Anterior cingulate cortex (tissue), 58 donors: ENCODE results near the gene TMEM52.

Source experiments
- DNase-seq, 58 donors: peaks; one replicate each; lab custom pipeline; 2025; lab: John Stamatoyannopoulos, UW

Gene TMEM52

DNA sequence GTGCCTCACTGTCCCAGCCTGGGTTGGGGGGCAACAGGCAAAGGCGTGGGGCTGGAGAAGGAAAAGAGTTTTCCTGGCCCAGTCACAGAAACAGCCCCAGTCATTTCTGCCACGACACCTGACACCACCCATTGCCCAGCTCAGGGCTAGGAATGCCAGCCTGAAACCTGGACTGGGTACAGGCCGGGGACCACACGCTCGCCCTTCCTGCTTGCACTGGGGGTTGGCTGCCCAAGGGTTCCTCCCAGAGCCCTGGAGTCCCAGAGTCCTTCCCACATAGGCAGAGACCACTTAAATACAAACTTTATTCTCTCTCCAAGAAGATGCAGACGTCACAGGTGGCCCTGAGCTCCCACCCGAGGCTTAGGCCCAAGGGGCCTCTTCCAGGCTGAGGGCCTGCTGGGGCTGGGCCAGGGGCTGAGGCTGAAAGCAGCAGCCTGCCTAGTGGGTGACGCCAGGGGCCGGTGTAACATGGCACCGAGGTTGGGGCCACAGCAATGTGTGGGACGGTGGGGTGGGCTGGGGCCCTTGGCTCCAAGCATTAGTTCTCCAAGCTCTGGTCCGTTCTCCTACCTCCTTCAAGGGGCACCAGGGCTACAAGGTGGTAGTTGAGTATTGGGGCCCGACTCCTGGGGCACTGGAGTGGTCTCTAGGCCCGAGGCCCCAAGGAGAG is 1.6 kb downstream of the TMEM52 start:
- no peak for DNase-seq

DNA sequence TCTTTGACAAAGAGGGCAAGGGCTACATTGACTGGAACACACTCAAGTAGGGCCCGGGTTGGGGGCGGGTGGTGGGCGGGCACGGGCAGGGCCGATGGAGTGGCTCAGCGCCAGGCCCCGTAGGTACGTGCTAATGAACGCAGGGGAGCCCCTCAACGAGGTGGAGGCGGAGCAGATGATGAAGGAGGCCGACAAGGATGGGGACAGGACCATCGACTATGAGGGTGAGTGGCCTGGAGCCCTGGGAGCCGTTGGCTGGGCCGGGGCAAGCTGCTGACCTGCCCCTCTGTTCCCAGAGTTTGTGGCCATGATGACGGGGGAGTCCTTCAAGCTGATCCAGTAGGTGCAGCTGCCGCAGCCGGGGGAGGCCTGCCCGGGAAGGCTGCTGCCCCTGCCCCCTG is 2.2 kb downstream of the TMEM52 start:
- DNase-seq, result no peak

DNA sequence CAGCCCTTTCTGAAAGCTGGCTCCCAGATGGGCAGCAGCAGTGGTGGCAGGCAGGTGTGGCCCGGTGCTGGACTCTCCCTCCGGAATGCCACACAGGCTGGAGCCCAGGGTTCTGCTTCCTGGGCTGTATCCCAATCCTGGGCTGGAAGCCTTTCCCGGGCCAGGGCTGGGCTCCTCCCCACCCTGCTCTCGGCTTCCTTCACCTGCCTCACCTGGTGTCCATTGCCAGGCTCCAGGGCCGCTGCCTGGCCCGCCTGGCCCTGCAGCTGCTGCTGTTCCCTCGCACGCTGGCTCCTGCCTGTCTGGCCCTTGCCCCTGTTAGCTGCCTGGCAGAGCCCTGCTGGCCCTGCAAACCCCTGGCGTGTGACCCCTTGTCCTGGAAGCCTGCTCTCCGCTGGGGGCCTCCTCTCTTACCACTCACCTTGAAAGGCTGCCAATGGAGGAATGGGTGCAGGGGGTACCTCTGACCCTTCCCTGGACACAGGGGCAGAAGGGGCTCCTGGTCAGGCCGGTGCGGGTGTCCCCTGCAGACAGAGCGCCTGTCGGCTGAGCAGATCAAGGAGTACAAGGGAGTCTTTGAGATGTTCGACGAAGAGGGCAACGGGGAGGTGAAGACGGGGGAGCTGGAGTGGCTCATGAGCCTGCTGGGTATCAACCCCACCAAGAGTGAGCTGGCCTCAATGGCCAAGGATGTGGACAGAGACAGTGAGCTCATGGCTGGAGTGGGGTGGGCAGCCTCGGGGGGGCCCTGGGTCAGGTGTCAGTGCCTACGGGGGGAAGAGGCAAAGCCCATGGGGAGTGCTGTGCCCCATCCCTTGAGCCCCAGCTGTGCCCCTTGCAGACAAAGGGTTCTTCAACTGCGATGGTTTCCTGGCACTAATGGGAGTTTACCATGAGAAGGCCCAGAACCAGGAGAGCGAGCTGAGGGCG is 2.9 kb downstream of the TMEM52 start:
- DNase-seq, result no peak

DNA sequence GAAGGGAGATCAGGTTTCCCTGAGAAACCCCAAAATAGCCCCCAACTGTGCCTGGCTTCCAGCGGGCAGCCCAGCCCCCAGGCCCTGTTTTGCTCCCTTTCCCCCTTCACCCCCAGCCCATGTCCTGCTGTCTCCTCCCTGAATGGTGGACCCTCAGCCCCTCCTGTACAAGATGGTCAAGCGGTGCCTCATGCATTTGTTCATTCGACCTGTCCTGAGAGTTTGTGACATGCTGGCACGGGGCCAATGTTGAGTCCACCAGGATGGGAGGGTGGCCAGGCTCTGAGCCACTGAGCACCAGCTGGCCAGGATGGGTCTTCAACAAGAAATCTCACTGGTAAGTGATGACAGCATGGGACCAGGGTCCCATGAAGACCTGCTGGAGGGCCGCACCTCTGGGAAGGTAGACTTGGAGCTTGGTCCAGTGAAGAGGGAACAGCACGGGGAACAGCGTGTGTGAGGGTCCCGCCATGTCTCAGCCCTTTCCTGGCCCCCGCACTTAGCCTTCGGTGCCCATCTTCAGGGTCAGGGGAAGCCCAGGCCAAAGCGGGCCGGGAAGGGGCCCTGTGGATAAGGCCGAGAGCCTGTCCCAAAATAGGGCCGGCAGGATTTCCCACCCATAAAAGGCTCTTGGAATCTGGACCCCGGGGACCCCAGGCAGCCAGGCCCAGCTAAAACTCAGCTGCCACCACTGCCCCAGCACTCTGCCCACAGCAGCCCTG is 3.9 kb downstream of the TMEM52 start, which contains the start of gene CALML6:
Gene CALML6 (plus strand): TSS at position 290 of the 722 bp plus-strand sequence. CDS start 21 bp downstream, at position 311.
- DNase-seq, result no peak

DNA sequence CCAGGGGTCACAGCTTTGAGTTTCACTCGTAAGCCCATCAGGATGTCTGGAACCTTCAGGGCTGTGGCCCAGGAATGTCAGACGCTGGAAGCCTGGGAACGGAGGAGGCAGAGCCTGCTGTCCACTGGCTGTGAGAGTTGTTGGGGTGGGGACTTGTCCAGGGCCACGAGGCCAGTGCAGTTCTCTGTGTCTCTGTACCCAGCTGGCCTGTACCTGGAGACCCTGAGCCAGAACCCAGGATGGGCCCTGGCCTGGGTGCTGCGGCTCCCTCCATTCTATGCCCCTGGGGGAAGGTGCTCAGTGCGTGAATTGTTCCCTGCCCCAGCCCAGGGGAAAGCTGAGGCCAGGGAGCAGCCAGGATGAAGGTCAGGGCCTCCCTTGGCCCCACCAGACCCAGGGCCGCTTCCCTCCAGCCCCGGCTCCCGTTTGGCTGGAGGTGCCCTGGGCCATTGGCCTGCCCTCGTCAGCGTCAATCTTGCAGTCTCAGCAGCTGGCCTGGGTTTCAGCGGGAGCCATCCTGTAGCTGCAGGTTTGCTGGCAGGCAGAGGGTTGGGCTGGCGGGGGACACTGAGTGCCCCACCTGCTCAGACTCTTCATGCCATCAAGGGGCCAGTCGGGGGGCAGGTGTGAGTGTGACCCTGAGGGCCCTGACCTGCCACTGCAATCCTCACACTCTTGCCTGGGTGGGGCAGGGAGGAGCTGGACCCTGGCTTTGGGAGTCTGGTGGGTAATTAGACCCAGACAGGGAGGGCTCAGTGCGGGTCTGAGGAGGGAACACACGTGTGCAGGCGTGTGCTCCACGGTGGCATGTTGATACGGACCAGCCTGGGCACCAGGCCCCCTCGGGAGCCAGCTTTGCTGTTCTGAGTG is 4.7 kb downstream of the TMEM52 start:
- no peak for DNase-seq

DNA sequence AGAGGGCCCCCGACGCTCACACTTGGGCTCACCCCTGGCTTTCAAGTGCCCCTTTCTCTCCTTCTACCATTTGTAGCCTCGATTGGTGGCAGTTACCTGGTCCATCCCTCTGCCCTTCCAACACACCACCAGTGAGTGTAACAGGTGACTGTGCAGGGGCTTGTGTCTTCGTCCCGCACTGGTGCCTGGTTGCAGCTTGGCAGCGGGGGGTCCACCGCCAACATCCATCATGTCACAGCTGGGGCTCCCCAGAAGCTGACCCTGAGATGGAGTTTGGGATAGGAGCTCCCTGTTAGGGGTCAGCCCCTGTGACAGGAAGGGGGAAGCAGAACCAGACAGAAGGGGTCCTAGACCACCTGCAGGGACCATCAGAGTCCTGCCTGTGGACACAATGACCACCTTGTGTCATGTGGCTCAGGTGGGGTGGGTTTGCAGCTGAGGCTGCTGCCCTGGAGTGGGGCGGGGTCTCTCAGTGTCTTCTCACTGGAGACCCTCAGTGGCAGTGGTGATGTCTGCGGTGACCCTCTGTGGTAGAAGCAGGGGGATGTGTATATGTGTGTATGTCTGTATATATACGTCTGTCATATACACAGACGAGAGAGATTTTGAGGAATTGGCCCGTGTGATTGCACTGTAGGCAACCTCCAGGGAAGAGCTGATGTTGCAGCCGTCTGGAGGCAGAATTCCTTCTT is 7.6 kb downstream of the TMEM52 start:
- no peak for DNase-seq

DNA sequence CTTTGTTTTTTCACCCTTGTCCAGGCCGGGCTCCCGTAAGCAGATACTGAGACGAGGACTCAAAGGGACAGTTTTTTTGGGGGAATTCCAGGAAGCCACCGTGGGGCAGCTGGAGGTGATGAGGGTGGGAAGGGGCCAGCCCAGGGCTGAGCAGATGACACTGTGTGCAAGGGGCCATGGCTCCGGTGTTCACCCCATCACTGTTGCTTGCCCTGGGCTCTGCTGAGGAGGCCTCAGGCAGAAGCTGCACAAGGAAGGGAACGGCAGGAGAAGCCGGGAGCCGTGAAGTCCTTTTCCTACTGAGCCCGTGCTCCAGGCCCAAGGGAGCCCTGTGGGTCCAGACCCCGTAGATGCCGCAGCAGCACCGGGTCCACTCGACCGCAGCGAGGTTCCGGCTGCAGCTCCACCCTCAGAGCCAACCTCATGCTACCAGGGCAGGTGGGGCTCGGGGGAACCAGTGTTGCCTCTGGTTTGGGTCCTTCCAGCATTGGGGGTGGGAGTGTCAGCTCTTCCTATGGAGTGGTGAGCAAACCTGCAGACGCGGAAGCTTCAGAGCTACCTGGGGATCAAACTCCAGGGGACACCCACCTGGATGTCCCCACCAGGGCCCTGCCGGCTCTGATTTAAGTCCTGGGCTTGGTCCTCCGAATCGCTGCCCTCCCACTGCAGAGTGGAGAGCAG is 8.3 kb downstream of the TMEM52 start:
- no peak for DNase-seq

DNA sequence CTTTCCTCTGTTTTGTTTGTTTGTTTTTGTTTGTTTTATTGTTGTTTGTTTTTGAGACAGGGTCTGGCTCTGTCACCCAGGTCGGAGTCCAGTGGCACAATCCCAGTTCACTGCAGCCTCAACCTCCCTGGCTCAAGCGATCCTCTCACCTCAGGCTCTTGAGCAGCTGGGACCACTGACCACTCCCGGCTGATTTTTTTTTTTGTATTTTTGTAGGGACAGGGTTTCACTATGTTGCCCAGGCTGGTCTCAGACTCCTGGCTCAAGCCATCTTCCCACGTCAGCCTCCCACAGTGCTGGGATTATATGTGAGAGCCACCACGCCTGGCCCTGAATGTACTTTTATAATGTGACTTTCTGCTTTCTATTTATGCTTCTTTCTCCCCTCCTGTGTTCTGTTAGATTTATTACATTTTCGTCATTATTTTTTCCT is 9.0 kb downstream of the TMEM52 start:
- no peak for DNase-seq

DNA sequence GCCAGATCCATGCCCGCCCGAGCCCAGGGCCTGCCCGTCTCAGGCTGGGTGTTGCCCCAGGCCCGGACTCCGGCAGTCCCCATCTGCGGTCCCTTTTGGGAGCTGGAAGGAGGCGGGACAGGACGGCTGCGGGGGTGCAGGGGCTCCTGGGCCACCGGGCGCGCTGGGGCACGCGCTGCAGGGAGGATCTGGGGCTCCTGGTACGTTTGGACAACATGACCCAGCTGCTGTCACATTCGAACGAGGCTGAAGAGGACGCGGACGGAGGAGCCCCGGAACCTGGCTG is 10.6 kb downstream of the TMEM52 start:
- peak in 5 of 58 donors; percentile 46 to 69 (median 61) for DNase-seq

DNA sequence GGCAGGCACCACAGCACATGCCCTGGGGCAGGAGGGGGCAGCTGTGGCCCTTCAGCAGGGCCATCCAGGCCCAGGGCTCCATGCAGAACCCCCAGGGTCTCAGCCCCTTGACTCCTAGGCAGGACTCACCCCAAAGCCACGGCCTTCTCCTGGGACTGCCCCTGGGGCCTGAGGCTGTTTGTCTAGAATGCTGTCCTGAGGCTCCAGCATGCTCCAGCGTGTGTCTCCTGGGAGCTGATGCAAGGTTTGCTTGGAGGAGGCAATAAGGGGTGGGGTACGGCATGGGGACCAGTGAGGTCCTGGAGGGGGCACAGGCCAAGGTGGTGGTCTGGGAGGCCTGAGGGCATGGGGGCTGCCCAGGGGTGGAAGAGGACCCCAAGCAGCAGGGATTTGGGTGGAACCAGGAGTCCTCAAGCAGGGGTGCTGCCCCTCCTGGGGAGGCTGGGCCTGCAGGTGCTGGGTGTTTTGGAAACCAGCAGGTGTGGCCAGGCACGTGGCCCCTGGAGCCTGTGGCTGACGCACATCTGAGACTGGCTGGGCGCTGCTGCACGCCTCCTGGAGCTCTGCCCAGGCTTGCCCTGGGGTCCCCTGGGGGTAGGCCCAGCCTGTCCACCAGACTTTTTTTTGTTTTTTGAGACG is 11.9 kb downstream of the TMEM52 start:
- no peak for DNase-seq

DNA sequence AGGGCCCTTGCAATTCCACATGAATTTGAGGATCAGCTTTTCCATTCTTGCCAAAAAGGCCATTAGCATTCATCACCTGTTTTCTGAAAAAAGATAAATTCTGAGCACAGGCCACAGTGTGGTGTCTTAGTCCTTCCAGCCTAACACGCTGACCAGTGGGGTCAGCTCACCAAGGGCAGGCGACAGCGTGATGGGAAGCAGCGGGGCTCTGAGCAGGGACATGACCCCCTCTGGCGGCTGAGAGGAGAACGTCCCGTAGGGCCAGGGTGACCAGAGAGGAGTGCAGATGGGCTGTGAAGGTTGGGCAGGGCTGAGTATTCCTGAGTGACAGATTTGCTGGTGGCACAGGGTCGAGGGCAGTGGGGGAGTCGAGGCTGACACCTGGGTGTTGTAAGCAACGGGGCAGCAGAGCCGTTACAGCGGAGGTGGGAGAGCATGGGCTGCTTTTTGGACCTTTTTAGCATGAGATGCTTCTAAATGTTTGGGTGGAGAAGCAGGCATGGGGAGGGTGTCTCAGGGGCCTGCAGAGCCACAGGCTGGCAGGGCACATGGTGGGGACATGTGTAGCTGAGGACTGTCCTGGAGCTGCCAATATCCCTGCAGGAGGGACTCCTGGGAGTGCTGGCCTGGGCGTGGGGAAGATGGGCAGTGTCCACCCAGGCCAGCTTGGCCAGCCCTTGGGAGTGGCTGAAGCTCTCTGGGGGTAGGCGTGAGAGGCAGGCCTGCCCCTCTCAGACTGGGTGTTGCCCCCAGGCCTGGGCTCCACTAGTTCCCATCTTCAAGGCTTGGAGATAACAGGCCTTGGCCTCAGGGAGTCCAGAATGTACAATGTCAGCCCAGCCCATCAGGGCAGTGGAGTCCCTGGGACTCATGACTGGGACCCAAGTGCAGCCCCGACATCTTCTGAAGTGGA is 12.6 kb downstream of the TMEM52 start:
- DNase-seq, result peak in 56 of 58 donors; percentile 11 to 87 (median 70)

DNA sequence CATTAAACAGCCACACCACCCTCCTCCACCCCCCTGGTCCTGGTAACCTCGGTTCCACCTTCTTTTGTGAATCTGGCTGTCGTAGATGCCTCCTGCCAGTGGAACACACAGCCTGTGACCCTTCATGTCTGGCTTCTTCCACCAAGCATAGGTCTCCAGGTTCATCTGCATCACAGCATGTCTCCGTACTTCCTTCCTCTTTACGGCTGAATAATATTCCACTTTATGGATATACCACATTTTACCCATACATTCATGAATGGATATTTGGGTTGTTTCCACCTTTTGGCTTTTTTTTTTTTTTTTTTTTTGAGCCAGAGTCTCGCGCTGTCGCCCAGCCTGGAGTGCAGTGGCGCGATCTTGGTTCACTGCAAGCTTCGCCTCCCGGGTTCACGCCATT is 15.9 kb downstream of the TMEM52 start:
- no peak for DNase-seq

DNA sequence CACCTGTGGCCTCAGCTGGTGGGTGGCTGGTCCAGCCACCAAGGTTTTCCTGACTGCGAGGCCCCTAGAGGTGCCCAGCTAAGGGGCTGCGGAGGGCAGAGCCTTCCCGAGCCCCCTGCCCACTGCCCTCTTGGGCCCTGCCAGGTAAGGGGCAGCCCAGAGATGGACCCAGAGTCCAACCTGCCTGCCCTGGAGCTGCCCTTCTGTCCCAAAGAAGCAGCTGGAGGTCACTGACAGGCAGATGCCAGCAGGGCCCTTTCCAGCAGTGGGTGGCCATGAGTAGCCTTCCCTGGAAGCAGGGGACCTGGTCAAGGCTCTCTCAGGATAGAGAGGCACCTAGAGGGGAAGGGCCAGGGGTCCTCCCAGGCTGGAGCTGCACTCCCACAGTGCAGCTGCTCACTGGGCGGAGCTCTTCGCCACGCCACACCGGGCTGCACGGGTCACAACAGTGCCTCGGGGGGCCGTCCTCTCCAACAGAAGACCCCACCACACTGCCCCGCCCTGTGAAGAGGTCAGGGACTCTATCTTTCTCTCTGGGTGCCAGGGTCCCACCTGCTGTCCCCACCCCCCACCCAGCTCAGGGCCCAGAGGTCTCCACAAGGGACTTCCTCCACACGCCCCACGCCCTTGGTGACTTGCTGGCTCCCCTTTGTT is 17.3 kb downstream of the TMEM52 start:
- DNase-seq, result no peak

DNA sequence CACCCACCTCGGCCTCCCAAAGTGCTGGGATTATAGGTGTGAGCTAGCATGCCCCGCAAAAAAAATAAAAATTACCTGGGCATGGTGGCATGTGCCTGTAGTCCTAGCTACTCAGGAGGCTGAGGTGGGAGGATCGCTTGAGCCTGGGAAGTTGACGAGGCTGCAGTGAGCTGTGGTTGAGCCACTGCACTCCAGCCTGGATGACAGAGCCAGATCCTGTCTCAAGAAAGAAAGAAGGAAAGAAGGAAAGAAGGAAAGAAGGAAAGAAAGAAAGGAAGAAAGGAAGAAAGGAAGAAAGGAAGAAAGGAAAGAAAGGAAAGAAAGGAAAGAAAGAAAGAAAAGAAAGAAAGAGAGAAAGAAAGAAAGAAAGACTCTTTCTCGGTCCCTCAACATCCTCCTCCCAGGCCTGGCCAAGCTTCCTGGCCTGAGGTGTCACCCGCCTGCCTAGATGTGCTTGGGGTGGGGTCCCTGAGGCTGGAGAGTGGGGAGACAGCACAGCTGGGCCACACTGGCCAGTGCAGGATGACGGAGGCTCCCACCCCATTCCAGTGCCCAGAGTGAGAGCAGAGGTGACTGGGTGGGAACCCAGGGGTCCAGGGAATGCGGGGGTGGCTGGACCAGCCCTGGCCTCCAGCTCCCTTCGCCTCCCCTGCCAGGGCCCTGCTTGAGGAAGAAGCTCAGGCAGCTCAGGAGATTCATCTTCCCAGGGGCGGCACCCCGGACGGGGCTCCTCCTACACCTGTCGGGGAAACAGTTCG is 18.0 kb downstream of the TMEM52 start:
- DNase-seq, result no peak

DNA sequence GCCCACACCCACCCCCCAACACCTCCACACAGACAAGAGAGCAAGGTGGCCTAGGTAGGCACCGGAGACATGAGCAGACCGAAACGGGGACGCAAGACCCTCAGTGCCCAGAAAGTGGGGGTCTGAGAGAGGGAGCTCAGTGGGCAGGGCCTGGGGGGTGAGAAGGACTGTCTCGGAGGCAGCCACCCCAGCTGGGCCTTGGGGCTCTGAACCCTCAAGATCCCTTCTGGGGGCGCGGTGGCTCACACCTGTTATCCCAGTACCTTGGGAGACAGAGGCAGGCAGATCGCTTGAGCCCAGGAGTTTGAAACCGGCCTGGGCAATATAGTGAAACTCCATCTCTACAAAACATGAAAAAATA is 19.1 kb downstream of the TMEM52 start:
- no peak for DNase-seq

DNA sequence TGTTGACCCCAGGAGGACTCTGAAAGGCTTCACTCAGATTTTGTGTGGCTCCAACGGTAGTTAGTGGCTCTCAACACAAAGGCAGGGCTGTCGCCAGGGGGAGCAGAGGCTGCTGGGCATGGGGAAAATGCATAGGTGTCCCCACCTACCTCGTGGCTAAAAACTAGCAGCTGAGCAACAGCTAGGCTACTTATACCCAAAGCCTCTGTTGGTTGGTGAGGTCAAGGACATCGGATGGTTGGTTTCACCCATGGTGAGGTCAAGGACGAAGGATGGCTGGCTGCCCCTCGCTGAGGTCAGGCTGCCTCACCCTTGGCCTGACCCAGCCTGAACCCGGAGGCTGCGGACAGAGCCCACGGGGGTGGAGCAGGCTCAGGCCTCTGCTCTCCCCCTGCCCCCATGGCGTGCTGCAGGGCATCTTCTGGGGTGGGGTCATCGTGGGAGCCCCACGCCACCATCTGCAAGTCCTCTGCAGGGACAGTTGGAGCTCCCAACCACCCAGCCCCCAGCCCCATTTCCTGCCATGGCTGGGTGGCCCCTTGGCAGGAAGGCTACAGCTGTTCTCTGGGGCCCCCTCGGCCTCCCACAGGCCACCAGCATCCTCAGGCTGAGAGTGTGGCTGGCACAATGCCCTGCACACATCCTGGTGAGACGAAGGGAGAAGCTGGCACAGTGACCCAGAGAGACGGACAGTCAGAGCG is 19.7 kb downstream of the TMEM52 start:
- no peak for DNase-seq
